ENCODE data around the gene PRDM16. TPM values are rescaled to one million over a fixed set of nuclear protein-coding genes. Genes with fewer than 3 reads are reported as not detected.

Gene PRDM16
- polyA plus RNA-seq, 1 of the 3 experiments (the other 2 are of a cell fraction), result not detected

- H3F3A ChIP-seq (replicated peaks; ENCODE audit: insufficient read depth), result no peaks in the 10 kb centered on the region
- H3K27me3 ChIP-seq (ENCODE audit: insufficient read depth), result no peaks in the 10 kb centered on the region
- no peak overlapping the region for H2AFZ ChIP-seq (ENCODE audit: low read depth)
- H3K36me3 ChIP-seq (replicated peaks in 1 of 2; ENCODE audit: control insufficient read depth in 1 of 2, insufficient read depth in 2 of 2, low read length in 1 of 2), result no peaks in the 10 kb centered on the region
- 10% methylated on average over 2 of the region's 17 CpGs for WGBS (ENCODE audit: low lambda C conversion rate)
- ChIA-PET CTCF (no interaction called here), POLR2A (no interaction called here)
- no peaks in the 10 kb centered on the region for H3K9me2 ChIP-seq
- DNase-seq, result no peak
- no peak overlapping the region for H3K9ac ChIP-seq
- H3K79me2 ChIP-seq (ENCODE audit: insufficient read depth), result no peaks in the 10 kb centered on the region
- H3K4me3 ChIP-seq (ENCODE audit: low read depth in 2 of 2, low read length in 1 of 2), result no peak overlapping the region
- no peaks in the 10 kb centered on the region for H4K20me1 ChIP-seq (ENCODE audit: insufficient read depth)
- H3K4me2 ChIP-seq, result no peak overlapping the region
- no peak overlapping the region for H3K27ac ChIP-seq (ENCODE audit: low read depth in 2 of 2, low read length in 1 of 2)
- H3K9me3 ChIP-seq, result no peaks in the 10 kb centered on the region
- no peak for TF ChIP-seq MXI1 (IDR thresholded peaks at IDR 0.05; ENCODE audit: low read depth, low read length)
- no peak for TF ChIP-seq EZH2phosphoT487 (IDR thresholded peaks at IDR 0.05; ENCODE audit: borderline replicate concordance, low read depth)
- TF ChIP-seq FOXM1 (IDR thresholded peaks at IDR 0.05; ENCODE audit: low read depth), result no peak
- no peak for TF ChIP-seq CHD2 (IDR thresholded peaks at IDR 0.05; ENCODE audit: low read length, partially characterized antibody)
- TF ChIP-seq, protein P1, sequence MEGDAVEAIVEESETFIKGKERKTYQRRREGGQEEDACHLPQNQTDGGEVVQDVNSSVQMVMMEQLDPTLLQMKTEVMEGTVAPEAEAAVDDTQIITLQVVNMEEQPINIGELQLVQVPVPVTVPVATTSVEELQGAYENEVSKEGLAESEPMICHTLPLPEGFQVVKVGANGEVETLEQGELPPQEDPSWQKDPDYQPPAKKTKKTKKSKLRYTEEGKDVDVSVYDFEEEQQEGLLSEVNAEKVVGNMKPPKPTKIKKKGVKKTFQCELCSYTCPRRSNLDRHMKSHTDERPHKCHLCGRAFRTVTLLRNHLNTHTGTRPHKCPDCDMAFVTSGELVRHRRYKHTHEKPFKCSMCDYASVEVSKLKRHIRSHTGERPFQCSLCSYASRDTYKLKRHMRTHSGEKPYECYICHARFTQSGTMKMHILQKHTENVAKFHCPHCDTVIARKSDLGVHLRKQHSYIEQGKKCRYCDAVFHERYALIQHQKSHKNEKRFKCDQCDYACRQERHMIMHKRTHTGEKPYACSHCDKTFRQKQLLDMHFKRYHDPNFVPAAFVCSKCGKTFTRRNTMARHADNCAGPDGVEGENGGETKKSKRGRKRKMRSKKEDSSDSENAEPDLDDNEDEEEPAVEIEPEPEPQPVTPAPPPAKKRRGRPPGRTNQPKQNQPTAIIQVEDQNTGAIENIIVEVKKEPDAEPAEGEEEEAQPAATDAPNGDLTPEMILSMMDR (IDR thresholded peaks at IDR 0.05), result no peak
- TF ChIP-seq, protein P2, sequence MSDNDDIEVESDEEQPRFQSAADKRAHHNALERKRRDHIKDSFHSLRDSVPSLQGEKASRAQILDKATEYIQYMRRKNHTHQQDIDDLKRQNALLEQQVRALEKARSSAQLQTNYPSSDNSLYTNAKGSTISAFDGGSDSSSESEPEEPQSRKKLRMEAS (IDR thresholded peaks at IDR 0.05; ENCODE audit: low read depth), result no peak
- TF ChIP-seq RCOR1 (IDR thresholded peaks at IDR 0.05; ENCODE audit: low read length), result no peak
- no peak for TF ChIP-seq SMC3 (IDR thresholded peaks at IDR 0.05; ENCODE audit: low read depth, low read length)
- no peaks in the 10 kb centered on the region for H3K4me1 ChIP-seq (ENCODE audit: control insufficient read depth in 1 of 2, insufficient read depth in 2 of 2, low read depth in 1 of 2, low read length in 1 of 2)
Measured at GRCh38 chr1:3241236-3241550, 172.2 kb downstream of the PRDM16 start.

DNA sequence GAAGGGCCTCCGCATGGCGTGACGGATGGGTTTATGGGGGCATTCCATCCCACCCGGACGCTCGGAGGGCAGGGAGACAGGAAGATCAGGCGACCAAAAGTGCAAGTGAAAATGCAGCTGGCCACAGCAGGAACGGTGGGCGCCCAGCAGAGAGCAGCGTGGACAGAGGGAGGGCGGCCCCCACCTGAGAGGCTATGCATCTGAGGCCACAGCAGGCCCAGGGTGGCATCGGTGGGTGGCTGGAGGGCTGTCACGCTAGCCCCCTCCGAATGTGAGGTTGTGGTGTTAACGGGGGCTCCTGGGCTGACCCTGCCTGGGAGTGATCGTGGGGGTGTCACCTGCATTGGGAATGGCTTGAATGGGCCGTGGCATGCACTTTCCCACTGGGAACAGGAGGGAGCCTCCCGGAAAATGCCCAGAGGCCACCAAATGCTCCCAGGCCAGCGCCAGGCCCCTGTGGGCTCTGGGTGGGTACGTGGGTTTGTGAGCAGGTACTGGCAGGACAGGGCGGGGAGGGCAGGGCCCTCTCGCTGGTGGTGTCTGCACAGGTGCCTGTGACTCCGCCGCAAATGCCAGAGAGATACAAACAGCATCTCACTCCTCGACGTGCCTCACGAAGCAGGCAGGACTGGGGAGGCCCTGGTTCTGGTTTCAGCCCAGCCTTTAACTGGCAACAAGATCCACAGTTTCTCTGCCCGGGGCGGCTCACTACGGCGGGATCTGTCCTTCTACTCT is 172.8 kb downstream of the PRDM16 start:
- H3K4me2 ChIP-seq, result no peak overlapping the region
- no peaks in the 10 kb centered on the region for H3K9me2 ChIP-seq
- H3F3A ChIP-seq (replicated peaks; ENCODE audit: insufficient read depth), result no peaks in the 10 kb centered on the region
- H4K20me1 ChIP-seq (ENCODE audit: insufficient read depth), result no peaks in the 10 kb centered on the region
- H3K4me3 ChIP-seq (ENCODE audit: low read depth in 2 of 2, low read length in 1 of 2), result no peak overlapping the region
- no peak overlapping the region for H3K9ac ChIP-seq
- TF ChIP-seq, protein P1 (IDR thresholded peaks at IDR 0.05), result no peak
- TF ChIP-seq FOSL2 (IDR thresholded peaks at IDR 0.05; ENCODE audit: borderline replicate concordance, low read depth), result no peak
- ChIA-PET POLR2A (no interaction called here), CTCF (no interaction called here)
- H3K27ac ChIP-seq (ENCODE audit: low read depth in 2 of 2, low read length in 1 of 2), result no peak overlapping the region
- 36% methylated on average over 11 of the region's 31 CpGs for WGBS (ENCODE audit: low lambda C conversion rate)
- H3K79me2 ChIP-seq (ENCODE audit: insufficient read depth), result no peaks in the 10 kb centered on the region
- no peaks in the 10 kb centered on the region for H3K36me3 ChIP-seq (replicated peaks in 1 of 2; ENCODE audit: control insufficient read depth in 1 of 2, insufficient read depth in 2 of 2, low read length in 1 of 2)
- no peak overlapping the region for H2AFZ ChIP-seq (ENCODE audit: low read depth)
- H3K27me3 ChIP-seq (ENCODE audit: insufficient read depth), result no peaks in the 10 kb centered on the region; the same call in 1 of the 2 replicates
- no peak for DNase-seq
- no peaks in the 10 kb centered on the region for H3K4me1 ChIP-seq (ENCODE audit: control insufficient read depth in 1 of 2, insufficient read depth in 2 of 2, low read depth in 1 of 2, low read length in 1 of 2)
- H3K9me3 ChIP-seq, result no peaks in the 10 kb centered on the region

Measured in SK-N-SH (cell line).